Thoracic aorta (tissue), 2 donors: ENCODE results near the gene NEXN. TPM values are rescaled to one million over a fixed set of nuclear protein-coding genes. Genes with fewer than 3 reads are reported as not detected.

Source experiments
- ATAC-seq: fragments of 150-250 bp; one replicate; pipeline ENCODE4 v1.8.0; 2017; ENCODE audit warnings: low read depth; ENCODE audit not compliant: insufficient number of reproducible peaks, low FRiP score
- DNase-seq: peaks from one replicate; pipeline ENCODE4 v3.0.0-alpha.2; 2020; ENCODE audit warnings: low spot score
- H3K27ac ChIP-seq, 2 donors: fragments of 200-600 bp; sonication (generic); 1 replicate in 1 of 2; 2 replicates in 1 of 2; pipeline ENCODE4 v1.5.1; 2016; ENCODE audit warnings: mild to moderate bottlenecking in 2 of 2, moderate library complexity in 2 of 2
- H3K27me3 ChIP-seq: fragments of 200-600 bp; sonication (generic); replicated peaks from 2 replicates; pipeline ENCODE4 v1.6.0; 2016; ENCODE audit warnings: mild to moderate bottlenecking; ENCODE audit not compliant: insufficient read depth
- H3K36me3 ChIP-seq: fragments of 200-600 bp; sonication (generic); one replicate; pipeline ENCODE4 v1.5.1; 2016
- H3K4me1 ChIP-seq, 2 donors: fragments of 200-600 bp; sonication (generic); 1 replicate in 1 of 2; 2 replicates in 1 of 2; pipeline versions ENCODE4 v1.5.1 to v1.6.0; 2016; ENCODE audit warnings: low read depth in 2 of 2, mild to moderate bottlenecking in 1 of 2; ENCODE audit not compliant: control insufficient read depth in 1 of 2
- H3K4me3 ChIP-seq: fragments of 200-600 bp; sonication (generic); 2 replicates; pipeline ENCODE4 v1.5.1; 2016; ENCODE audit warnings: mild to moderate bottlenecking
- H3K9me3 ChIP-seq: fragments of 200-600 bp; sonication (generic); 2 replicates; pipeline ENCODE4 v1.5.1; 2016
- CTCF ChIP-seq: fragments of 200-600 bp; sonication (generic); IDR thresholded peaks from one replicate; pipeline ENCODE4 v1.5.1; 2019; ENCODE audit warnings: antibody characterized with exemption
- total RNA-seq, 2 donors: library from RNA; depleted of rRNA; stranded (reverse); fragments of >200 nt; gene quantifications; one replicate each; pipeline versions ENCODE4 v1.1.0 to v1.2.3, GENCODE V29; 2016

NEXN gene
- total RNA-seq, 2 donors from 2014 or later: 116 to 120 TPM

DNA sequence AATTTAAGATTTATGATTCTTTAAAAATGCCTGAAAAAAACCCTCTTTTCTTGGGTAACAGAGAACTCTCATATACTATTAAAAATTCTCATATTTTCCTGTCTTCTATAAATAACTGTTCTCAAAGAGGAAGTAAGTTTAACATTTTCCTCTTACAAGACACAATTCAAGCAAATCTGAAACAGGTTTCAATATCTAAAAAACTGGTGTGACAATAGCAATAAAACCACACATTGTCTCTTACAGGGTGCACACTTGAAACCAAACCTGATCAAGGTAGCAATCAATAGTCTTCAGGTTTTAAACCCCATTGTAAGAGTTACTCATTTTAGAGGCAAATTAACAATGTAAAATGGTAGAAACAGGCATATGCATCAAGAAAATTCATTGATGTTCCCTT, 62.4 kb downstream of the NEXN start:
- H3K4me1 ChIP-seq: peaks cover 5 to 41% of the 10 kb centered on the region in 2 donors
- no peaks in the 10 kb centered on the region for H3K9me3 ChIP-seq
- no peak overlapping the region for H3K27ac ChIP-seq
- H3K27me3 ChIP-seq: no peaks in the 10 kb centered on the region
- DNase-seq (no peak), ATAC-seq (no peak)
- no peak for TF ChIP-seq CTCF
- no peak overlapping the region for H3K4me3 ChIP-seq
- H3K36me3 ChIP-seq: peaks cover 26% of the 10 kb centered on the region

GRCh38 chr1:77951328-77951727, 62.9 kb downstream of the NEXN start:
- Histone ChIP-seq H3K27ac (no peak overlapping the region), H3K4me3 (no peak overlapping the region)

DNA sequence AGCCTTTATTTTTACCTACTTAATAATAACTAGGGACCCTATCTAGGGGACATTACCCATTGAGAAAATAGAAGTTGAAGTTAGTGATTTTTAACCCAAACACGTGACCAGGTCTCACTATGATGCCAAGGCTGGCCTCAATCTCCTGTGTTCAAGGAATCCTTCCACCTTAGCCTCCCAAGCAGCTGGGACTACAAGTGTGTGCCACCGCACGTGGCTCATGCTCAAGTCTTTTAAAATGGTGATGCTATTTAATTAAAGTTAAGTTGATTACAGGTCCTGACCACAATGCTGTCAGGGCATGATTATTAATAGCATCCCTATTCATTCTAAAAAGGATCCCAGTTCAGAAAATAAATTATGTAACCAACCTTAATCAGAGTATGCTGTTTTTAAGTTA, 65.5 kb downstream of the NEXN start:
- no peak for TF ChIP-seq CTCF
- Histone ChIP-seq H3K27me3 (no peaks in the 10 kb centered on the region), H3K9me3 (no peaks in the 10 kb centered on the region), H3K4me1 (peaks cover 2 to 25% of the 10 kb centered on the region in 2 donors), H3K4me3 (no peak overlapping the region), H3K27ac (no peak overlapping the region), H3K36me3 (peaks cover 23% of the 10 kb centered on the region)
- ATAC-seq (no peak), DNase-seq (no peak)

More at GRCh38 chr1:77951328-77951727, 62.9 kb downstream of the NEXN start:
- Histone ChIP-seq H3K9me3 (no peaks in the 10 kb centered on the region), H3K36me3 (peaks cover 26% of the 10 kb centered on the region), H3K4me1 (peaks cover 5 to 40% of the 10 kb centered on the region in 2 donors), H3K27me3 (no peaks in the 10 kb centered on the region)
- ATAC-seq (no peak), DNase-seq (no peak)
- no peak for TF ChIP-seq CTCF

DNA sequence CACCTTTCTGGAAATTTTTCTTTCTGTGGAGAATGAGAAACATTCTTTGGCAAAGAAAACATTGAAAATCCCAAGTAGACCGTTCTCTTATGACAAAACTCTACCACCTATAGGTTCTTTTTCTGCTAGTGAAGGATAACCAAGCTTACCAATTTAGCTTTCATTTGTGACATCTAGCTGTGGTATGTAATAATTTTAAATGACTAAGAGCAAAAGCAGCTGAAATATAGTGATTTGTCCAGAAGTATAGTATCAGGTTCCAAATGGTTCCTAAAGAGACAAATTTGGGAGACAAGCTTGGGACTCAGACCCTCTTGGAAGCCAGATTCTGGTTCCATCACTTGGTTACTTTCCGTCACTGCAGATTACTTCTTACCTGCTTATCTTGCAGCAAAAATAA, 66.1 kb downstream of the NEXN start:
- Histone ChIP-seq H3K4me3 (no peak overlapping the region), H3K4me1 (peaks cover 2 to 19% of the 10 kb centered on the region in 2 donors), H3K27ac (no peak overlapping the region), H3K9me3 (no peaks in the 10 kb centered on the region), H3K27me3 (no peaks in the 10 kb centered on the region), H3K36me3 (peaks cover 27% of the 10 kb centered on the region)
- DNase-seq (no peak), ATAC-seq (no peak)
- TF ChIP-seq CTCF: no peak

DNA sequence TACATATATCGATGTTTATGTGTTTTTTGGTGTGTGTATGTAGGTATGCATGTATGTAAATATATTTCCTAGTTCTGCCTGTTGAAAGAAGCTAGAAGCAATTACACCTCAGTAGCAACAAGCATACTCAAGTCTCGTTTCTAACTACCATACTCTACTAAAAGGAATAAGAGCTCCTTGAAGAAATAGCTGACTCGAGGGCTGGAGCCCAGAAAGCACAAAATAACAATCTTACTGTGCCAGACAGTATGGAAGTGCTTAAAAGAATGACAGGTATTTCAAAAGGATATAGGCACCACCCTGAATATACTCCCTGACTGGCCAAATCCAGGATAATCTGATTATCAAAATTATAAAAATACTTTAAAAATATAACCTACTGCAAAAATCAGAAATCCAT, 67.3 kb downstream of the NEXN start:
- Histone ChIP-seq H3K9me3 (no peaks in the 10 kb centered on the region), H3K27ac (no peak overlapping the region), H3K36me3 (peaks cover 33% of the 10 kb centered on the region), H3K4me3 (no peak overlapping the region), H3K4me1 (peaks cover 2 to 12% of the 10 kb centered on the region in 2 donors), H3K27me3 (no peaks in the 10 kb centered on the region)
- DNase-seq: no peak
- no peak for ATAC-seq
- no peak for TF ChIP-seq CTCF
